Breast epithelium (tissue), 3 donors: Measurements from ENCODE around the gene HOXB7.

ENCODE experiments used
- CTCF ChIP-seq, 3 donors: fragments of 450-650 bp; IDR thresholded peaks; one replicate each; pipeline ENCODE4 v1.5.1; 2016 to 2017; ENCODE audit warnings: antibody characterized with exemption in 3 of 3, mild to moderate bottlenecking in 3 of 3, moderate library complexity in 3 of 3
- POLR2A ChIP-seq: fragments of 450-650 bp; IDR thresholded peaks from one replicate; pipeline ENCODE4 v1.6.1; 2016; ENCODE audit warnings: antibody characterized with exemption, mild to moderate bottlenecking, moderate library complexity
- POLR2AphosphoS5 ChIP-seq, 3 donors: sonication (generic); formaldehyde crosslinking; IDR thresholded peaks; one replicate each; pipeline ENCODE4 v1.6.1; 2017; ENCODE audit warnings: antibody characterized with exemption in 3 of 3

GRCh38 chr17:48622857-48623256 is 12.0 kb upstream of the HOXB7 start:
- no peak for TF ChIP-seq CTCF (IDR thresholded peaks at IDR 0.05)
- TF ChIP-seq POLR2AphosphoS5 (IDR thresholded peaks at IDR 0.05), result no peak
- TF ChIP-seq POLR2A, result no peak
